GM12864 (cell line): ENCODE data around the gene CFL1.

Experiments
- DNase-seq: peaks from one replicate; pipeline ENCODE4 v3.0.0-alpha.2; 2011; ENCODE audit warnings: low read depth
- H3K4me3 ChIP-seq: 2 replicates; pipeline ENCODE4 v1.5.1; 2011; ENCODE audit warnings: mild to moderate bottlenecking, low read depth, low read length, control low read depth
- TF ChIP-seq, protein P1 (sequence below): IDR thresholded peaks from 2 replicates; pipeline ENCODE4 v1.5.1; 2011; ENCODE audit warnings: low read depth, mild to moderate bottlenecking, moderate library complexity, low read length, control low read depth, inconsistent platforms; ENCODE audit errors: missing control alignments

CFL1 gene

DNA sequence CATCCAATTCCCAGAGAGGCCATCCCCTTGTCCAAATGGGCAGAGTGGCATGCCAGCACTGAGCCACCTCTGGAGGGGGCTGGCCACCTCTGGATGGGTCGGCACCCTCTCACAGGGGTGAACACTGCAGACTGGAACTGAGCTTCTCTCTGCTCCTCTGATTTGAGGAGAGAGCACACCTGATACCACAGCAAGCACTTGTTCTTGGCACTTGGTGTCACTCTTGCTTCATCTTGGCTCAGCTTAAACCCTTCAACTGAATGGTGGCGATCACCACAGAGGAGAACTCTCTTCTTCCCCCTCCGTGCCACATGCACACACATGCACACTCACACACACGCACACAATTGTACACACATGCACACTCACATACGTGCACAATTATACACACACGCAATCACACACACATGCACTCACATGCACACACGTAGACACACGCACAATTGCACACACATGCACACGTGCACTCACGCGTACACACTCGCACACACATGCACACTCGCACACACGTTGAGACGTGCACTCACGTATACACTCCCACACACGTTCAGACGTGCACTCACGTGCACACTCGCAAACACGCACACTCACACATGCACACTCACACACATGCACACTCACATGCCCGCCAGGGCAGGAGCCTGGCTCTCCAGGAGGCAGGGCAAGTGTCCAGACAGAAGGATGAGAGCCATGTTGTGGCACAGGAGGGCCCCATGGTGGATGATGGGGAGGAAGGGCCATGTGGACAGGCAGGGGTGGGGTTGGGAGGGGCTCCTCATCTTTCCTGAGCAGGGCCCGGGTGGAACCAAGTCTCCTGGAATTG, 47.7 kb downstream of the CFL1 start:
- no peak for DNase-seq
- TF ChIP-seq, protein P1, sequence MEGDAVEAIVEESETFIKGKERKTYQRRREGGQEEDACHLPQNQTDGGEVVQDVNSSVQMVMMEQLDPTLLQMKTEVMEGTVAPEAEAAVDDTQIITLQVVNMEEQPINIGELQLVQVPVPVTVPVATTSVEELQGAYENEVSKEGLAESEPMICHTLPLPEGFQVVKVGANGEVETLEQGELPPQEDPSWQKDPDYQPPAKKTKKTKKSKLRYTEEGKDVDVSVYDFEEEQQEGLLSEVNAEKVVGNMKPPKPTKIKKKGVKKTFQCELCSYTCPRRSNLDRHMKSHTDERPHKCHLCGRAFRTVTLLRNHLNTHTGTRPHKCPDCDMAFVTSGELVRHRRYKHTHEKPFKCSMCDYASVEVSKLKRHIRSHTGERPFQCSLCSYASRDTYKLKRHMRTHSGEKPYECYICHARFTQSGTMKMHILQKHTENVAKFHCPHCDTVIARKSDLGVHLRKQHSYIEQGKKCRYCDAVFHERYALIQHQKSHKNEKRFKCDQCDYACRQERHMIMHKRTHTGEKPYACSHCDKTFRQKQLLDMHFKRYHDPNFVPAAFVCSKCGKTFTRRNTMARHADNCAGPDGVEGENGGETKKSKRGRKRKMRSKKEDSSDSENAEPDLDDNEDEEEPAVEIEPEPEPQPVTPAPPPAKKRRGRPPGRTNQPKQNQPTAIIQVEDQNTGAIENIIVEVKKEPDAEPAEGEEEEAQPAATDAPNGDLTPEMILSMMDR, result no peak
- H3K4me3 ChIP-seq, result no peak overlapping the region

DNA sequence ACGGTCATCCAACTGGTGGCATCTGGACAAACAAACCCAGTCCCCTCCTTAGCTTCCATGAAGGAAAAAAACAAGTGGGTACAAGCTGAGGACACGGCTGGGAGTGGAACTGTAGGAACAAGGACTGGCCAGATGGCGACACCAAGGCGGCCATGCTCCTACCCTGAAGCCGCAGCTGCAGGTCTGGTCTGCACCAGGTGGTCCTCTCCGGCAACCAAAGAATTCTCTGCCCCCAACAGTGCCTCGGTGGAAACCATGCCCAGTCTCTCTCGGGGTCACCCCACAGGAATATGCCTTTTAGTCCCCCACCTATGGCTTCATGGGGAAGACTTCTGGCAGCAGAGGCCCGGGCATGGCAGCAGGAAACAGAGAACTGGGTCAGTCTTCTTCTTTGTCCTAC, 48.5 kb downstream of the CFL1 start:
- no peak for DNase-seq
- TF ChIP-seq, protein P1, result no peak
- H3K4me3 ChIP-seq, result no peak overlapping the region

DNA sequence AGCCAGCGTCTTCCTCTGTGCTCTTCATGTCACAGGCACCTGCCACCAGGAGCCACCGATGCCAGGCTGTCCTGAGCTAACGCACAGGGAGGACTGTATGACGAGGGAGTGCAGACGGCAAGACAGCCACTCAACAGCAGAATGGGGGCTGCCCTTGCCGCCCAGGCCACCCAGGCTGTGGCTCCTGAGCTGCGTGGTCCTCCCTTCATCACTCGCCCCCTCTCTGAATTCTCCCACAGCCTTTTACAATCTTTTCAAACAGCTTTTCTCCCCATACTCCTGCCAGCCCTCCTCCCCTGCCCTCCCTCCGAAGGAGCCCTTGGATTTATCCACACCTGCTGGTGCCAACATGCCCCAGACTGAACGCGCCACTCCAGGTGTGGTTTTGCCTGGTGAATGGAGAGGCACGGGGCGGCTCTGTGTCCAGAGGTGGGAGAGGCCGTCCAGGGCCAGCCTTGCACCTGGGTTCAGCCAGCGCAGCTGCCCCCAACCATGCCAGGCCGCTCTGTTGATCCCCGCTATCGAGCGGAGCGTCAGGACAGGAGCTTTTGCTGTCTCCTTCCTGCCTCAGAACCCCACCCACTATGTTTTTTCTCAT, 49.1 kb downstream of the CFL1 start:
- no peak overlapping the region for H3K4me3 ChIP-seq
- DNase-seq, result no peak
- TF ChIP-seq, protein P1, result no peak

DNA sequence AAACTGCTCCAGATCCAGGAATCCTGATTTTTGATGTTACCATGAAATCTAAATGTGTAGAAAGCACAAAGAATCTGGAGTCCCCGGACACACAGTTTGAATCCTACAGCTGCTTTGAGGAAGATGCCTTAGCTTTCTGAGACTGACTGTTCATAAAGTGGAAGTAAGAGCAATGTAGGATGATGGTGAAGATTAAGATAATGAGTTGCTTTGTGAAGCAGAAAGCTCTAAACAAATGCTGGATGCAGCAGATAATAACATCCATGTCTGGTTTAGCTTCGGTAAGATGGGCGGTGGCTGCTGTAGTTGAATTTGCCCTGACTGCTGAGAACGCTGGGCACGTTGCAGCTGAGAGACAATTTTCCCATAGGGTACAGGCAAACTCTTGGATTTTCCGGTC, 51.0 kb downstream of the CFL1 start:
- DNase-seq, result no peak
- H3K4me3 ChIP-seq, result no peak overlapping the region
- TF ChIP-seq, protein P1, result no peak
